HG03103 (cell line): Measurements from ENCODE around the gene WSCD1.

ENCODE experiments used
- ATAC-seq: cut with Tn5 transposase; IDR thresholded peaks from one replicate; pipeline ENCODE4 v1.9.1; 2021; ENCODE audit warnings: low read depth; ENCODE audit not compliant: unreplicated experiment

The WSCD1 gene

GRCh38 chr17:6145946-6146345, 75.8 kb downstream of the WSCD1 start:
- ATAC-seq, result no peak

- ATAC-seq, result no peak
Observed at GRCh38 chr17:6147042-6147441, 76.9 kb downstream of the WSCD1 start.

DNA sequence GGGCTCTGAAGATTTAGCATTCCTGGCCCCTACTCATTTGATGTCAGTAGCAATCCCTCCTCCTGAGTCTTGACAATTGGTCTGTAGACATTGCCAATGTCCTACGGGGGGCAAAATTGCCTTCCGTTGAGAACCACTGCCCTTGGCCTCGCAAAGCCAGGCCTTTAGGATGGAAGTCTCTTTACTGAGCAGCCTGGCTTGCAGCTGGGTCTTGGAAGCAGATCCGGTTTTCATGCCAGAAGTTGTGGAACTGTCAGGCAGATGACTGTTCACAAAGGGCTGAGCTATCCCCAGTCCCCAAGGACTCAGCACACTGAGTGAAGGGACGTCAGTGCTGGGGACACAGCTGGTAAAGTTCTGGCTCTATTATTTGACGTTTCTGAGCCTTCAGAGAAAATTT, 83.2 kb downstream of the WSCD1 start:
- no peak for ATAC-seq

DNA sequence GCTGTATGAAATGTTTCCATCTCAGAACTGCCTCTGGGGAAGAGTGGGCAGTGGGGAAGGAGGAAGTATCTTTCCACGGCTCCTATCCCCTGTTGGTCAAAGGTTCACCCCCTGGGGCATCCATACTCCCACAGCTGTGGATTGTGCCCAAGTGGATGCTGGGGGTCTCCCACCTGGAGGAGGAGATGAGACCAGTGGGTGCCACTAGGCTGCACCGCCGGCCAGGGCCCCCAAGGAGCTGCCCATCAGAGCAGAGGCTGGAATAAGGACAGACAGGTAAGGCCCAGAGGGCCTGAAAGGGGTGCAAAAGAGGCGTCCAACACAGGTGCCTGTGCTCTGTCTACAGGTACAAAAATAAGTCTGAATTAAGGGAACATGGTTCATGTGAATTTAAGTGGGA, 87.5 kb downstream of the WSCD1 start:
- no peak for ATAC-seq

GRCh38 chr17:6159541-6160231, 89.5 kb downstream of the WSCD1 start:
- no peak for ATAC-seq

DNA sequence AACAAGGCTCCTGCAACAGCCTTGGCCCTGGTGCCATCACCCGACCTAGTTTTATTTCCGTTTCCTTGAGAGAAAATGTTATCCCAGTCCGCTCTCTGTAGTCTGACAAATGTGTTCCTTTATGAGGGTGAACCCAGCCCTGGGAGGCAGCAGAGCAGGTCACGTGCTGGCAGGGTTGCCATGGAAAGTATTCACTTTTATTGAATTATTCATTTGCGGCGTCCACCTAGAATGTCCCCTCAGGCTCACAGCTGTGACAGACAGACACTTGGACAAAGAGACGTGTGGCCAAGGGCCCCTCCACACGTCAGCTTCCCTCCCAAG, 90.0 kb downstream of the WSCD1 start:
- no peak for ATAC-seq

- no peak for ATAC-seq
Observed at GRCh38 chr17:6160911-6161855, 91.0 kb downstream of the WSCD1 start.

DNA sequence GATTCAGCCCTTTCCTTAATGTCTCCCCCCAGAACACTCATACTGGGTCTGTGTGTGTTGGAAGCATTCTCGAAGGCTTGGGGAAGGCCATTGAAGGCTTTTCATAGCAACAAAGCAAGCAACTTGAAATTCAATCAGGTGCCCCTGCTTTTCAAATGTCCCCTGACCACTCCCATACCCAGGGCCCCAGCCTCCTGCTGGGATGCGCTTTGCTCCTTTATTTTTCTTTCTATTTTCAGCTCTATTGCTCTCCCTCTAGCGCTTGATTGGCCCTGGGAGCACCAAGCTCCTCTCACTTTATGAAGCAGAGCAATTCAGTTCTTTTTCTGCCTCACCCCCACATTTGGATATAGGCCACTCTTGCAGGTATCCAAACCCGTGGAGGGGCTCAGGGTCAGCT, 92.0 kb downstream of the WSCD1 start:
- ATAC-seq, result no peak

GRCh38 chr17:6162892-6163291, 92.7 kb downstream of the WSCD1 start:
- ATAC-seq, result no peak

DNA sequence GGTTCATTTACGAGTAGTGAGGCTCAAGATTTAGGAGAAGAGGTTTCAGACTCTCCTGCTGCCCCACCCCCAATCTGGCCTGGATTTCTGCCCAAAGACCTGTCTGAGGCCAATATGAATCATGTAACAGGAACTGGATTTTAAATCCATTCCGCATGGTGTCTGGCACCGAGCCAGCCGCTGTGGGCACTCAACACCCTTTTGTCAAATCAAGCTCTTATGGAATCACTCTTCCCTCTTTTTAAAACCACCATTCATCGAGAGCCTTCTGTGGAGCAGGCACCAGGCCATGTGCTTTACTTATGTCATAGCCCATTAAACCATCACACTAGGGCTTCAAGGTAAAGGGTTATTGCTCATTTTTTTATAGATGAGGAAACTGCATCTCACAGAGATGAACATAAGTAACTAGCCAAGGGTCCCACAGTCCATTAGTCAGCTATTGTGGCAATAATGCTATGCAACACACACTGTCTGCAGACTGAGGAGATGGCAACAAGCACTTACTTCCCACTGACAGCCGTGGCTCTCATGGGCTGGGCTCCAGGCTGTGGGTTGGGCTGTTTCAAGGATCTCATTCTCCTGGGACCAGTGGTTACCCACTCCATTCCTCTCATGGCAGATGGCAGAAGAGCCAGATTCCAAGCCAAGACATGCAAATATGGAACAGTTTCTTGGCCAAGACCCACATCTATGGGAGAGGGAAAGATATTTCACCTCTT, 93.6 kb downstream of the WSCD1 start:
- ATAC-seq, result no peak

- no peak for ATAC-seq
Observed at GRCh38 chr17:6164996-6165395, 94.8 kb downstream of the WSCD1 start.

DNA sequence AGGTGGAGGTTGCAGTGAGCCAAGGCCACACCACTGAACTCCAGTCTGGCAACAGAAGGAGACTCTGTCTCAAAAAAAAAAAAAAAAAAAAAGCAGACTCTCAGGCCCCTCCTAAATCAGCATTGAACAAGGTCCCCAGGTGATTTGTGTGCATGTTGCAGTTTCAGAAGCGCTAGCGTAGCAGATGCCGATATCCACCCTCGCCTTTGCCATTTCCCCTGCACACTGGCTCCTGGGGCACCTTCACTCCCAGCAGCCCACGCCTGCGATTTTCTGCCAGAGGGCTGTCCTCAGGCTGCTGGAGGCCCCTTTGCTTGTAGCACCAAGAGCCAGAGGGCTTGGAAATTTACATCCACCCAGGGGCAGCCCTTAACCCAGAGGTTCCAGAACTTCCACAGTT, 95.6 kb downstream of the WSCD1 start:
- ATAC-seq, result no peak

GRCh38 chr17:6166492-6167179, 96.5 kb downstream of the WSCD1 start:
- no peak for ATAC-seq

GRCh38 chr17:6168296-6168695, 98.1 kb downstream of the WSCD1 start:
- no peak for ATAC-seq

GRCh38 chr17:6170349-6170748, 100.2 kb downstream of the WSCD1 start:
- ATAC-seq, result no peak

- no peak for ATAC-seq
Observed at GRCh38 chr17:6172642-6173330, 102.6 kb downstream of the WSCD1 start.

DNA sequence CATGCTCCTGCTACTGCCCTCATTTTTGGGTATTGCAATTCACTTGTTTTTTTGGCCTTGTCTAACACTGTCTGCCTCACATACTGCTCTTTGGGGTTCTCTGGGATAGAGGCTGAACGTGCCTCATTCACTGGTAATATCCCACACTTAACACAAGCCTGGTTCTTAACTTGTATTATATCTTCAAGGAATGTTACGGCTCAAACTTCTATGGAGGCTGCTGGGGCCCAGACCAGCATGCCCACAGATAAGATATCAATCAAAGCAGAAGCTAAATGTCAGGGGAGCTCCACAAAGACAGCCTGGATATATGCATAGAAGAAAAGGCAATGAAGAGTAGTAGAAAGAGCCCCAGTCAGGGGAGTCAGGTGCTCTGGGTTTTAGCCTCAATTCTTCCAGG, 103.5 kb downstream of the WSCD1 start:
- no peak for ATAC-seq
